Right lobe of liver (tissue), 6 donors: ENCODE data around the gene B3GAT2. TPM values are rescaled to one million over a fixed set of nuclear protein-coding genes. Genes with fewer than 3 reads are reported as not detected.
A peak's percentile ranks its signal among the peaks of the same experiment; 100 is the strongest.

Experiments
- ATAC-seq, 4 donors: fragments of 200-7000 bp; cut with Tn5 transposase; one replicate each; pipeline ENCODE4 v1.9.1; 2020; ENCODE audit warnings: mild to moderate bottlenecking in 4 of 4, moderate library complexity in 4 of 4
- DNase-seq, 3 donors: peaks; one replicate each; pipeline ENCODE4 v3.0.0-alpha.2; 2020
- H3K27ac ChIP-seq, 3 donors: fragments of 200-600 bp; one replicate each; pipeline ENCODE4 v1.8.0; 2022
- H3K27me3 ChIP-seq, 2 donors: fragments of 200-600 bp; one replicate each; pipeline ENCODE4 v1.8.0; 2022
- H3K36me3 ChIP-seq, 4 donors: fragments of 200-600 bp; sonication (generic) in 1 of 4; one replicate each; pipeline versions ENCODE4 v1.5.1 to v1.8.0; 2017 to 2022; ENCODE audit warnings: control low read depth in 1 of 4
- H3K4me1 ChIP-seq, 4 donors: fragments of 200-600 bp; sonication (generic) in 1 of 4; one replicate each; pipeline versions ENCODE4 v1.5.1 to v1.8.0; 2017 to 2022; ENCODE audit warnings: control low read depth in 1 of 4
- H3K4me3 ChIP-seq, 3 donors: fragments of 200-600 bp; one replicate each; pipeline ENCODE4 v1.8.0; 2022
- H3K9me3 ChIP-seq, 4 donors: fragments of 200-600 bp; sonication (generic) in 1 of 4; one replicate each; pipeline versions ENCODE4 v1.5.1 to v1.8.0; 2017 to 2022; ENCODE audit warnings: control low read depth in 1 of 4
- CTCF ChIP-seq, 4 donors: fragments of 200-600 bp in 3 of 4; fragments of 450-650 bp in 1 of 4; IDR thresholded peaks; one replicate each; pipeline versions ENCODE4 v1.5.1 to v1.8.0; 2016 to 2022; ENCODE audit warnings: antibody characterized with exemption in 4 of 4, mild to moderate bottlenecking in 2 of 4
- POLR2A ChIP-seq: fragments of 450-650 bp; IDR thresholded peaks from one replicate; pipeline ENCODE4 v1.6.1; 2017; ENCODE audit warnings: antibody characterized with exemption, mild to moderate bottlenecking
- WGBS: methylation state at CpG from one replicate; pipeline ENCODE4 v1.1.6; 2018; ENCODE audit warnings: low coverage, low lambda C conversion rate; ENCODE audit not compliant: insufficient coverage; ENCODE audit errors: missing lambda C conversion rate; 5-methylcytosine and 5-hydroxymethylcytosine counted together
- intact Hi-C, 2 donors: fragments of 100-400 bp; cut with DNase I; formaldehyde crosslinking; loops; one replicate each; pipeline versions ENCODE4 v1.11.2 to v1.14.1; 2022
- total RNA-seq, 6 experiments: library from RNA; depleted of rRNA in 2 of 6; stranded (reverse); fragments of >200 nt in 2 of 6; fragmentation: NEBNext Ultra II Directional in 3 of 6; extraction: Animal tissue kit (Norgen Biotek cat#: 25700) in 3 of 6; gene quantifications; one replicate each; pipeline versions ENCODE4 v1.1.0 to v1.2.4, GENCODE V29; 2016 to 2023
- donor health status: DM: no; HTN: yes; CAD: no.
- donor health status: DM: no; HTN: no; CAD: no.
- donor health status: DM: no; HTN: no; CAD: no.
- donor health status: DM: no; HTN: yes; CAD: no.
- donor health status: DM: no; HTN: yes; CAD: no.

The B3GAT2 gene
- total RNA-seq, 6 experiments from 2014 or later, result 0.04 TPM; not detected in 5

- DNase-seq (no peak), ATAC-seq (no peak)
- TF ChIP-seq CTCF (IDR thresholded peaks at IDR 0.05), result no peak
- no peak for TF ChIP-seq POLR2A
- WGBS, result 87% methylated on average over 7 of the region's 8 CpGs
- no peaks in the 10 kb centered on the region for H3K36me3 ChIP-seq
- no peak overlapping the region for H3K27ac ChIP-seq
- intact Hi-C loops, result no loop called here
- H3K4me3 ChIP-seq, result no peak overlapping the region
- H3K9me3 ChIP-seq, result no peaks in the 10 kb centered on the region
- H3K4me1 ChIP-seq, result peaks cover 0 to 27% (median 3%) of the 10 kb centered on the region in 4 donors
- H3K27me3 ChIP-seq, result no peaks in the 10 kb centered on the region
Observed at GRCh38 chr6:70842541-70842940, 114.3 kb downstream of the B3GAT2 start.

- DNase-seq, result no peak
- TF ChIP-seq CTCF (IDR thresholded peaks at IDR 0.05) (no peak), POLR2A (no peak)
- Histone ChIP-seq H3K27me3 (no peaks in the 10 kb centered on the region), H3K4me3 (no peak overlapping the region), H3K36me3 (no peaks in the 10 kb centered on the region), H3K4me1 (peaks cover 0 to 27% (median 3%) of the 10 kb centered on the region in 4 donors), H3K27ac (no peak overlapping the region), H3K9me3 (no peaks in the 10 kb centered on the region)
- no peak for ATAC-seq
- WGBS, result 98% methylated on average over 4 of the region's 8 CpGs
- intact Hi-C loops, result no loop called here
Observed at GRCh38 chr6:70841112-70841511, 115.7 kb downstream of the B3GAT2 start.

DNA sequence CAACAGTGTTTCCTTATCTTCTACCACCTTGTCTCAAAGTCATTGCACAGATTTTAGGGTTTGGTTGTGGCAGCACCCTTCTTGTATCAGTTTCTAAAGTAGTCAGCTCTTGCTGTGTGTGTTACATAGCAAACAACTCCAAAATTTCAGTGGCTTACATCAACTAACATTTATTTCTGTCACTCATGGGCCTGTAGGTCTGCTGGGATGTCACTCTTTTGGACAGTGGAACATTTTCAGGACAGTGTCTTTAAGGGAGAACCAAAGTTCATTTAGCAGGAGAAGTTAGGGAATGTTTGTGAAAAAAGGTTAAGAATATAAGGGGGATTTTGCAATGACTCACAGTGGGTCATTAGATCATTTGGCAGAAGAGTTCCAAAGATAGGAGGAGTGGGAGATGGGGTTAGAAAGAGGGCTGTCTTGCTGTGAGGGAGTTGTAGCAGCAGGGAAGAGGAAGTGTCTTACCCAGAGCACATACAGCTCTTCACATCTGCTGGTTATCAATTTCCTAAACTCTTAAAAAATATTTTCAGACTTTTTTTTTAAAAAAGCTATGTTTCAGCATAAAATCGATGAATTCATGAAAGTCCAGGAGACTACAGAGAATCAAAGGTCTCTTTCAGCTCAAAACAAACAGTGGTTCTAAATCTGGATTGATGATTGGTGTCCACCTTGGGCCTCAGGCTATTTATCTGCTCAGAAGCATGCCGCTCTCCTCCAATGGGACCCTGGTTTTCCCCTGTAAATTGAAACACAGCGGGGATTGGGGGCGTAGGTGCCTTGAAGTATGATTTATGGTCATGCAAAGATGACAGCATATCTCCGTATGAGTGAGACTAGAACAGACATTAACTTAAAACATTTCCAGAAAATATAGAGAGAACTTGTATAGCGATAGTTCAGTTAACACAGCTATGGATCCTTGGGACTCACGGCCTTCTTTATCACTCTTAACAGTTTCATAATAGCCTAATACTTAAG is 117.3 kb downstream of the B3GAT2 start:
- TF ChIP-seq POLR2A, result no peak
- no peak for TF ChIP-seq CTCF (IDR thresholded peaks at IDR 0.05)
- peak; percentile 78 to 91 (median 78) for ATAC-seq
- 48% methylated on average over 7 of the region's 7 CpGs for WGBS
- H3K27ac ChIP-seq, result peak overlapping the region; percentile 11 to 56 (median 30)
- no peaks in the 10 kb centered on the region for H3K36me3 ChIP-seq
- intact Hi-C loops, result no loop called here
- H3K4me1 ChIP-seq, result peaks cover 0 to 27% (median 3%) of the 10 kb centered on the region in 4 donors
- no peak for DNase-seq
- no peaks in the 10 kb centered on the region for H3K9me3 ChIP-seq
- no peaks in the 10 kb centered on the region for H3K27me3 ChIP-seq
- no peak overlapping the region for H3K4me3 ChIP-seq

GRCh38 chr6:70838907-70839285 is 118.0 kb downstream of the B3GAT2 start:
- H3K9me3 ChIP-seq, result no peaks in the 10 kb centered on the region
- ATAC-seq, result peak; percentile 12 to 38 (median 23)
- H3K36me3 ChIP-seq, result no peaks in the 10 kb centered on the region
- WGBS, result 26% methylated on average over 2 of the region's 2 CpGs
- H3K27ac ChIP-seq, result peak overlapping the region in 2 of 3 donors; percentile 30 to 56
- TF ChIP-seq CTCF (IDR thresholded peaks at IDR 0.05) (no peak), POLR2A (no peak)
- intact Hi-C loops, result no loop called here
- H3K4me3 ChIP-seq, result no peak overlapping the region
- DNase-seq, result no peak
- peaks cover 0 to 27% (median 3%) of the 10 kb centered on the region in 4 donors for H3K4me1 ChIP-seq
- no peaks in the 10 kb centered on the region for H3K27me3 ChIP-seq
